Hepatocyte (in vitro differentiated cells): ENCODE data around the gene TMEM196. TPM values are rescaled to one million over a fixed set of nuclear protein-coding genes. Genes with fewer than 3 reads are reported as not detected.
A peak's percentile ranks its signal among the peaks of the same experiment; 100 is the strongest.

Experiments
- DNase-seq: peaks from one replicate; pipeline ENCODE4 v3.0.0-alpha.2; 2016; ENCODE audit warnings: low spot score
- H2AFZ ChIP-seq: fragments of 200-600 bp; sonication (generic); 2 replicates; pipeline ENCODE4 v1.6.0; 2016; ENCODE audit warnings: antibody characterized with exemption, mild to moderate bottlenecking
- H3K27ac ChIP-seq: fragments of 200-600 bp; sonication (generic); 2 replicates; pipeline ENCODE4 v1.5.1; 2016; ENCODE audit warnings: mild to moderate bottlenecking
- H3K27me3 ChIP-seq: fragments of 200-600 bp; sonication (generic); 2 replicates; pipeline ENCODE4 v1.6.1; 2016
- H3K36me3 ChIP-seq: fragments of 200-600 bp; sonication (generic); replicated peaks from 2 replicates; pipeline ENCODE4 v1.5.1; 2016; ENCODE audit warnings: low read depth; ENCODE audit not compliant: insufficient read depth
- H3K4me1 ChIP-seq: fragments of 200-600 bp; sonication (generic); 2 replicates; pipeline ENCODE4 v1.5.1; 2016; ENCODE audit warnings: mild to moderate bottlenecking, moderate library complexity; ENCODE audit not compliant: insufficient read depth
- H3K4me2 ChIP-seq: fragments of 200-600 bp; sonication (generic); 2 replicates; pipeline ENCODE4 v1.6.0; 2016
- H3K4me3 ChIP-seq: fragments of 200-600 bp; sonication (generic); 2 replicates; pipeline ENCODE4 v1.5.1; 2016; ENCODE audit warnings: mild to moderate bottlenecking
- H3K79me2 ChIP-seq: fragments of 200-600 bp; sonication (generic); 2 replicates; pipeline ENCODE4 v1.6.0; 2017; ENCODE audit warnings: mild to moderate bottlenecking
- H3K9me2 ChIP-seq: fragments of 200-600 bp; sonication (generic); replicated peaks from 2 replicates; pipeline ENCODE4 v1.6.0; 2017; ENCODE audit warnings: mild to moderate bottlenecking; ENCODE audit not compliant: insufficient read depth
- H3K9me3 ChIP-seq: fragments of 200-600 bp; sonication (generic); 2 replicates; pipeline ENCODE4 v1.5.1; 2016; ENCODE audit warnings: low read depth, mild to moderate bottlenecking
- H4K20me1 ChIP-seq: fragments of 200-600 bp; sonication (generic); 2 replicates; pipeline ENCODE4 v1.6.0; 2016; ENCODE audit warnings: mild to moderate bottlenecking; ENCODE audit not compliant: insufficient read depth, poor library complexity, severe bottlenecking
- CTCF ChIP-seq: fragments of 200-600 bp; sonication (generic); IDR thresholded peaks from 2 replicates; pipeline ENCODE4 v1.5.1; 2016; ENCODE audit warnings: antibody characterized with exemption, mild to moderate bottlenecking; ENCODE audit not compliant: poor library complexity
- EZH2 ChIP-seq: fragments of 200-600 bp; sonication (generic); IDR thresholded peaks from 2 replicates; pipeline ENCODE4 v1.6.1; 2016; ENCODE audit warnings: antibody characterized with exemption, mild to moderate bottlenecking, borderline replicate concordance
- EZH2phosphoT487 ChIP-seq: fragments of 200-600 bp; sonication (generic); IDR thresholded peaks from one replicate; pipeline ENCODE4 v1.6.1; 2018; ENCODE audit warnings: antibody characterized with exemption, mild to moderate bottlenecking, low read depth, moderate library complexity; ENCODE audit not compliant: unreplicated experiment, severe bottlenecking
- WGBS: methylation state at CpG from one replicate; pipeline ENCODE4 v1.1.6; 2016; ENCODE audit warnings: low lambda C conversion rate; ENCODE audit errors: missing lambda C conversion rate; 5-methylcytosine and 5-hydroxymethylcytosine counted together
- polyA plus RNA-seq: library from polyadenylated mRNA; unstranded; fragments of >200 nt; fragmentation: Nextera tagmentation; extraction: Ambion mirVana; gene quantifications from 2 replicates; pipeline ENCODE4 v1.2.1, GENCODE V29; 2016
- total RNA-seq: library from RNA; depleted of rRNA; stranded (reverse); fragments of >200 nt; gene quantifications from 2 replicates; pipeline ENCODE4 v1.2.3, GENCODE V29; 2014

The TMEM196 gene
- total and polyA plus RNA-seq, 2 experiments from 2014 or later = 0.17 TPM; not detected in 1

- no peaks in the 10 kb centered on the region for H3K9me2 ChIP-seq
- H2AFZ ChIP-seq = no peak overlapping the region
- H3K4me1 ChIP-seq = no peaks in the 10 kb centered on the region
- H3K27ac ChIP-seq = no peak overlapping the region
- 42% methylated on average over 6 of the region's 6 CpGs for WGBS
- TF ChIP-seq EZH2phosphoT487 (no peak), CTCF (peak; percentile 72)
- H3K79me2 ChIP-seq = no peaks in the 10 kb centered on the region
- H3K9me3 ChIP-seq = no peaks in the 10 kb centered on the region
- peak; percentile 32 for DNase-seq
- H3K36me3 ChIP-seq = no peaks in the 10 kb centered on the region
- no peak overlapping the region for H3K4me2 ChIP-seq
- H3K27me3 ChIP-seq = no peaks in the 10 kb centered on the region
- no peaks in the 10 kb centered on the region for H4K20me1 ChIP-seq
- H3K4me3 ChIP-seq = no peak overlapping the region
Measured at GRCh38 chr7:19754521-19755116, 18.8 kb downstream of the TMEM196 start.

GRCh38 chr7:19752020-19752419 lies 21.4 kb downstream of the TMEM196 start:
- no peak for DNase-seq
- 88% methylated on average over 3 of the region's 3 CpGs for WGBS

GRCh38 chr7:19749658-19750057 lies 23.8 kb downstream of the TMEM196 start:
- TF ChIP-seq EZH2phosphoT487 = no peak
- TF ChIP-seq CTCF = no peak
- no peak for TF ChIP-seq EZH2

More at GRCh38 chr7:19752020-19752419, 21.4 kb downstream of the TMEM196 start:
- Histone ChIP-seq H3K27me3 (no peaks in the 10 kb centered on the region), H3K79me2 (no peaks in the 10 kb centered on the region), H3K36me3 (no peaks in the 10 kb centered on the region), H3K27ac (no peak overlapping the region), H3K9me2 (no peaks in the 10 kb centered on the region), H2AFZ (no peak overlapping the region), H3K4me3 (no peak overlapping the region), H4K20me1 (no peaks in the 10 kb centered on the region), H3K4me1 (no peaks in the 10 kb centered on the region), H3K9me3 (no peaks in the 10 kb centered on the region), H3K4me2 (no peak overlapping the region)
- TF ChIP-seq EZH2phosphoT487 = no peak
- TF ChIP-seq CTCF = no peak
- TF ChIP-seq EZH2 = no peak

More at GRCh38 chr7:19749658-19750057, 23.8 kb downstream of the TMEM196 start:
- no peaks in the 10 kb centered on the region for H3K4me1 ChIP-seq
- no peaks in the 10 kb centered on the region for H4K20me1 ChIP-seq
- no peak overlapping the region for H3K4me3 ChIP-seq
- no peaks in the 10 kb centered on the region for H3K36me3 ChIP-seq
- H3K27me3 ChIP-seq = no peaks in the 10 kb centered on the region
- WGBS = 55% methylated on average over 4 of the region's 4 CpGs
- no peak overlapping the region for H3K4me2 ChIP-seq
- no peak overlapping the region for H3K27ac ChIP-seq
- no peaks in the 10 kb centered on the region for H3K9me3 ChIP-seq
- no peaks in the 10 kb centered on the region for H3K9me2 ChIP-seq
- H3K79me2 ChIP-seq = no peaks in the 10 kb centered on the region
- no peak overlapping the region for H2AFZ ChIP-seq
- no peak for DNase-seq
